NCI-H1105 (cell line): Measurements from ENCODE around the gene IWS1.
A peak's percentile ranks its signal among the peaks of the same experiment; 100 is the strongest.
"Not testable (repeated sequence)": the region's sequence is repeated elsewhere in the genome, so short reads cannot be mapped to it uniquely, and the experiment has no call there.

Experiments
- DNase-seq: peaks from one replicate; lab custom pipeline; 2025; lab: John Stamatoyannopoulos, UW

The IWS1 gene

GRCh38 chr2:127528487-127528886 is 2.2 kb upstream of the IWS1 start:
- no peak for DNase-seq

- peak; percentile 0 for DNase-seq
Measured at GRCh38 chr2:127527001-127527804, 914 bp upstream of the IWS1 start.

GRCh38 chr2:127525691-127526131 is 578 bp downstream of the IWS1 start:
- DNase-seq: no peak

GRCh38 chr2:127524198-127524834 is 2.0 kb downstream of the IWS1 start:
- DNase-seq: not testable (repeated sequence)

GRCh38 chr2:127523269-127523939 is 2.9 kb downstream of the IWS1 start:
- no peak for DNase-seq

- no peak for DNase-seq
Measured at GRCh38 chr2:127520424-127520823, 5.9 kb downstream of the IWS1 start.

GRCh38 chr2:127517465-127517864 is 8.8 kb downstream of the IWS1 start:
- DNase-seq: no peak

- DNase-seq: no peak
Measured at GRCh38 chr2:127516041-127516762, 10.1 kb downstream of the IWS1 start.

GRCh38 chr2:127515383-127515915 is 10.8 kb downstream of the IWS1 start:
- DNase-seq: no peak

- DNase-seq: no peak
Measured at GRCh38 chr2:127514485-127514884, 11.8 kb downstream of the IWS1 start.

GRCh38 chr2:127514076-127514475 is 12.2 kb downstream of the IWS1 start:
- DNase-seq: no peak

- DNase-seq: no peak
Measured at GRCh38 chr2:127512362-127512761, 13.9 kb downstream of the IWS1 start.

GRCh38 chr2:127511917-127512316 is 14.4 kb downstream of the IWS1 start:
- DNase-seq: no peak

- no peak for DNase-seq
Measured at GRCh38 chr2:127511090-127511695, 15.1 kb downstream of the IWS1 start.

GRCh38 chr2:127510073-127510472 is 16.2 kb downstream of the IWS1 start:
- DNase-seq: no peak

- DNase-seq: peak; percentile 11
Measured at GRCh38 chr2:127508631-127509034, 17.7 kb downstream of the IWS1 start.

GRCh38 chr2:127508023-127508630 is 18.2 kb downstream of the IWS1 start:
- no peak for DNase-seq

GRCh38 chr2:127506510-127506909 is 19.8 kb downstream of the IWS1 start:
- DNase-seq: no peak

- no peak for DNase-seq
Measured at GRCh38 chr2:127504552-127505430, 21.5 kb downstream of the IWS1 start.

- DNase-seq: no peak
Measured at GRCh38 chr2:127503491-127503890, 22.8 kb downstream of the IWS1 start.
